Stimulated activated CD4-positive, alpha-beta T cell treated with anti-CD3 and anti-CD28 coated beads, Interleukin-2, amount 100 ng/mL, for 4 hours (primary cell): ENCODE results near the gene VAT1.

Source experiments
- DNase-seq: peaks from one replicate; pipeline ENCODE4 v3.0.0-alpha.2; 2020; ENCODE audit warnings: low read depth

VAT1 gene

DNA sequence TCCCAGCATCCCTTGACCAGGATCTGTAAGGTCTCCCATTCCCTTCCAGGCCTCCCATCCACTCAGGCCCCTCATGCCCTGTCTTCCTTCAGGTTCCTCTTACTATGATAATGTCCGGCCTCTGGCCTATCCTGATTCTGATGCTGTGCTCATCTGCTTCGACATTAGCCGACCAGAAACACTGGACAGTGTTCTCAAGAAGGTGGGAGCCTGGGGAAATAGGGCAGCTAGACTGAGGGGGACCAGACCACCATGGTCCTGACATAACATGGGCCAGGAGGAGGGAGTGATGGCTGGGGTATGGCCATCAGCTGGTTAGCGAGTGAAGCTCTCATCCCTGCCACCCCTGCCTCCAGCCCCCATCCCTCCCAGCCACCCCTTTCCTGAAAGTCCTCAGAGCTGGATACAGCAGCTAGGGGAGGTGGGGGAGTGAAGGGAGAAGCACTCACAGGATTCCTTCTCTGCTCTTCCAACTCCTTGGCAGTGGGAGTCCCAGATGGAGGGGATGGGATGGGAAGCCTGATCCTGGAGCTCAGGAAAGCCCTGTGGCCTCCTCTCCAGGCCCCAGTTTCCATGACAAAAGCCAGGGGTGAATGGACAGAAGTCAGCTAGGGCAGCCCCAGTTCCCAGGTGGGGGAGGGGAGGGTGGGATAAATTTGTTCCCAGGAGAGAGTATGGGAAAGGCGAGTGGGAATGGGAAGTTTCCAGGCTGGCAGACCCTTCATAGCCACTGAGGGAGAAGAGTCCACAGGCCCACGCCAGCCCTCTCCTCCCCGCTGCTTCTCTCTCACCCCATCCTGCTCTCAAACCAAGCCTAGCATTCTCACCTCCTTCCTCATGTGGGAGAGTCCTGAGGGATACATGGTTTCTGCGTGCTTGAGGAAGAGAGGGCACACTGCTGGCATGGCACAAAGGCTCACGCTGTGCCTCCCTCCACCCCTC lies 5.2 kb upstream of the VAT1 start:
- DNase-seq, result no peak

DNA sequence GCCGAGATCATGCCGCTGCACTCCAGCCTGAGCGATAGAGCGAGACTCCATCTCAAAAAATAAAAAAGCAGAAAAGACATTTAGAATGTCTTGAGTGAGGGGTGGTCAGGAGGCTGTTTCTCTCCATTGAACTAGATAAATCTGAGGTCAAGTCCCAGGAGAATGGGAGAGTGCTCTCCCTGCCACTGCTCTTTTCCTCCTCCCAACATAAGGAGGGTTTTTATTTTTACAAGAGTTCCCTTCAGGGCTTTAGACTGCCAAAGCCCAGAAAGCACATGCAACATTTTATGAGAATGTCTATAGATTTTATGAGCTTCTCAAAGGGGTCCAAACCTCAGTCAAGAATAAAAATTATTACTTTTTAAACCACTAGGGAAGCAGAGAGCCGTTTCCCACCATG lies 4.4 kb upstream of the VAT1 start:
- no peak for DNase-seq

DNA sequence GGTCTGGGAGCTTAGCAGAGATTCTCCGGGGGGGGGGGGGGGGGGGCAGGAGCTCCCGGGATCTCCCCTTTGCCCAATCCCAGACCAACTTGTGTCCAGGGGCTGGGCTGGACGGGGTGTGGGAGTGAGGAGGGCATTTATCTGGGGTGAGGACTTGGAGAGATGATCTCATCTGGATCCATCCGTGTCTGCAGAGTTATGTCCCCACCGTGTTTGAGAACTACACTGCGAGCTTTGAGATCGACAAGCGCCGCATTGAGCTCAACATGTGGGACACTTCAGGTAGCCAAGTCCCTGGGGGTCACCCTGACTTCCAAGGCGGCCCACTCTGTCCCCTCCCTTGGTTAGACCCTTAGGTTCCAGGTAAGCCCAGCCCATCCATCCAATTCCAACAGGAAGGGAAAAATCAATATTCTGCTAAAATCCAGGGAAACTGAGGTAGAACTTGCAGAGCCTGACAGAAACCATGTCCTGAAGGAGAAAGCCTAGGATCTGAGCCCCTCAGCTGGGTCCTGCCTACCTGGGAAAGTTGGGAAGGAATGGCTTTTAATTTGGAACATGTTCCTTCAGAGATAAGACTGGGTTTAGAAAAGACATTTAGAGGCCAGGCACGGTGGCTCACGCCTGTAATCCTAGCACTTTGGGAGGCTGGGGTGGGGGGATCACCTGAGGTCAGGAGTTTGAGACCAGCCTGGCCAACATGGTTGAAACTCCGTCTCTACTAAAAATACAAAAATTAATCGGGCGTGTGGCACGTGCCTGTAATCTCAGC lies 3.8 kb upstream of the VAT1 start:
- no peak for DNase-seq

GRCh38 chr17:43025290-43025657 lies 3.1 kb upstream of the VAT1 start:
- no peak for DNase-seq

DNA sequence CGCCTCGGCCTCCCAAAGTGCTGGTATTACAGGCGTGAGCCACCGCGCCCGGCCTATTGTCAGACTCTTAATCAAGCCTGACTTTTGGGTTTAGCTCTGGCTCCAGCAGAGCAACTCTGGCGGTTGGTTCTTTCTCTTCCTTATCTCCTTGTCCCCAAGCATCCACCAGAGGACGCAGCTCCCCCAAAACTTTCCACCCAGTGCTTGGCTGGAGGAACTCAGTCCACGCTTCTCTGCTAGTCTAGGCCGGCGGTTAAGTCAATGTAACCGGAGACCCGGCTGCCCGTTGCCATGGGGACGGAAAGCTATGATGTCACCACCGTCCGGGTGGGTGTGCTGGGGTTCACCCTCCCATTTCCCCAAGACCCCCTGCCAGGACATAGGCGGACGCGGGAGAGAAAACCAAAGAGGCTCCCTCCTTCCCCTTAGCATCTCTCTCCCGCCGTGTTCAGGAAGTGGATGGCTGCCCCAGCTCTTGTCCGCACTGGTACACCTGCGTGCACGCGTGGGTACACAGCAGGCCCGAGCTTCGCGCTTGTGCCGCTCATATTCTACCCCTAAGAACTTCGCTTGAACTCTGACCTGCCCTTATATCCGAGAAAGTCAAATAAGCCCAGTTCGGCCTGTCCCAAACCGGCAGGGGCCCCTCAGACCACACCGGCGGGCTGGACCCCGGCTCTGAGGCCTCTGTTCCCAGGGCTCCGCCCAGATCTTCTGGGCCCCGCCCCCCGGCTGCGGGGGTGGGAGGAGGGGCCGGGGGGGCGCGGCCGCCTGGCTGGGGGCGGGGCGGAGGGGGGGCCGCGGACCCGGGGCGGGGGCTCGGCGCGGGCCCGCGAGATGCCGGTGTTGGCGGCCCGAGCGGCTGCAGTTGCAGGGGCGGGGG lies 2.5 kb upstream of the VAT1 start, which contains the start of gene RND2:
Gene RND2 (plus strand): TSS at position 825 of the 883 bp plus-strand sequence. CDS start 117 bp downstream, outside the sequence.
- DNase-seq, result peak; percentile 73

- DNase-seq, result no peak
Observed at GRCh38 chr17:43020789-43021740, 1.1 kb downstream of the VAT1 start.

DNA sequence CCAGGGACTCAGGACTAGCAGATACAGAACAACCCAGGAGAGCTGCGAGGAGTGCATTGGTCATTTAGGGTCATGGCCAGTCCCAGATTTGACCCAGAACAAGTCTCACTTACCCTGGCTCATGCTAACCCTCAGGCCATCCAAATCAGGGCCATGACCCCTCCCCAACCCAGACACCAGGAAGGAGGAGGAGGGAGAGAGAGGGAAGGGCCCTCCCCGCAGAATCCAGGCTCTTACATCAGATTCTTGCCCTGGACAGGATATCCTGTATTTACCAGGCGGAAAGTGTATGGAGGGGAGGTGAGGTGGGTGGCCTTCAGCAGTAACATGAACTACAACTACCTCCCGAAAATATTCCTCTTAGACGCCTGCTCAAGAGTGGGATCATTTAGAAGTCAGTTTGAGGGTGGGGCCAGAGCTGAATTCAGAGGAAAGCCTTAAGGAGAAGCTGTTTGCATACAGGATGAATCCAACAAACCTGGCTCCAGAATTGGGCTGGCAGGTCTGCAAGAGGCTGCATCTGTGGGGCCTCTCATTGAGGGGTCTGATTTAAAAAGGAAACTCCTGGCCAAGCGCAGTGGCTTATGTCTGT lies 2.1 kb downstream of the VAT1 start:
- no peak for DNase-seq

DNA sequence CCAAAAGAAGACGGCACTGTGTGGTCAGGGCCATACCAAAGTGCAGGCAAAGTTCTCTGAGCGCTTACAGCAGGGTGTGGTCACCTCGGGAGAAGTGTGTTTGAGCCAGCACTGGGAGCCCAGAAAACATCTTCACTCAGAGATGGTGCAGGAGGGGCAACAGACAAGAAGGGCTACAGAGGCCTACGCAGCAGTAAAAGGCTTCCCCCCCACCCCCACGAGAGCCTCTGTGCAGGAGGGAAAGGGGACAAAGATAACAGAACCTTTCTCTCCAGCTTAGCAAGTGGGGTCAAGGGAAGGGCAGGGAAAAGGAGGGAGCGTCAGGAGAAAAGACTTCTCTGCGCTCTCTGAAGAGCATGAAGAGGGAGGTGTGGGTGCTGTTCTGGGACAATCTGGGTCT lies 2.8 kb downstream of the VAT1 start:
- no peak for DNase-seq

GRCh38 chr17:43018932-43019331 lies 3.3 kb downstream of the VAT1 start:
- DNase-seq, result no peak

DNA sequence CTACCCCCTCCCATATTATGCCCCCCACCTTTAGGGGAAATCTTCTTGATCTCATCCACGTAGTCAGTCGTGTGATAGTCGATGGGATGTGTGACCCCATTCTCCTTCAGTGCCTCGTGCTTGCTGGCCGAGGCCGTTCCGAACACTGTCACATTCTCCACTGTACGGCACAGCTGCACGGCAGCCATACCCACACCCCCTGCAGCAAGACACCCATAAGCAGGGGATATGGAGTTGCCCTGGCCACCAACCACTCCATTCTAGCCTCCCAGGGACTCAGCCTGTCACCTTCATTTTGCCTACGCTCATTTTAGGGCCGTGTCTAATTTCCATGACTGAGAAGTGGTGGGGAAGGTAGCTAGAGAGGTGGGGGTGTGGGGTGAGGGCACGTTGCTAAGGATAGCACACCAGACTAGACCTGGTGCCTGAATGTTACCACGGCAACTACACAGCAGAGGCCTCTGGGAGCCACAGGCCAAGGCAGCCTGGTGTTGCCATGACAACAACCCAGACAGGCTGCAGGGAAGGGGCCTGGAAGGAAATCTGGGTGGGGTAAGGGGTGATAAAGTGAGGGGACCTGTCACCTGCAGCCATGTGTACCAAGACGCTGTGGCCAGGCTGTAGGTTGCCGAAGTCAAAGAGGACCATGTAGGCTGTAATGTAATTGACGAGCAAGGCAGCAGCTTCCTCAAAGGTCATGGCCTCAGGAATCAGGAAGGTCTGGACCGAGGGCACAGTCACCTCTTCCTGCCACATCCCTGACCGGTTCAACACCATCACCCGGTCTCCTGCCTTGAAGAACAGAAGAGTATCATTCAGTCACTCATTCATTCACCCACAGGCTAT lies 4.0 kb downstream of the VAT1 start:
- no peak for DNase-seq

DNA sequence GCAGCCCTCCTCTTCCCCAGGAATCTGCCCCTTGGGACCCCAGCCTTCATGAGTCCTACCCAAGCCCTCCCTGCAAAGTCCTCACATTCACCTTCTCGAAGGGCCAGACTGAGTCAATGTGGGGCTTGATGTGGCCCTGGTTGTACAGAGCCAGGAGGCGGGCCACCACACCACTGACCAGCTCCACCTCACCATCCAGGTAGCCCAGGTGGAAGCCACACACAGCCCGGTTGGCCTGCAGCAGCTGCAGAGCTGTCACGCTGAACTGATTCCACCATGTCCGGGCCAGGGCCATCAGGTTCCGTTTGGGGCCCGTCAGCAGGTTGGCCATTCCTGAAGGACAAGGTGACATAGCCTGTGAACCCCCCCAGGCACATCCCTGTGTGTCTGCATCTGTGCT lies 6.0 kb downstream of the VAT1 start:
- DNase-seq, result no peak

GRCh38 chr17:43015579-43015978 lies 6.6 kb downstream of the VAT1 start:
- DNase-seq, result no peak

- DNase-seq, result no peak
Observed at GRCh38 chr17:43014649-43015542, 7.3 kb downstream of the VAT1 start.

GRCh38 chr17:43014020-43014648 lies 8.1 kb downstream of the VAT1 start:
- DNase-seq, result no peak

- no peak for DNase-seq
Observed at GRCh38 chr17:43013296-43013695, 8.9 kb downstream of the VAT1 start.

DNA sequence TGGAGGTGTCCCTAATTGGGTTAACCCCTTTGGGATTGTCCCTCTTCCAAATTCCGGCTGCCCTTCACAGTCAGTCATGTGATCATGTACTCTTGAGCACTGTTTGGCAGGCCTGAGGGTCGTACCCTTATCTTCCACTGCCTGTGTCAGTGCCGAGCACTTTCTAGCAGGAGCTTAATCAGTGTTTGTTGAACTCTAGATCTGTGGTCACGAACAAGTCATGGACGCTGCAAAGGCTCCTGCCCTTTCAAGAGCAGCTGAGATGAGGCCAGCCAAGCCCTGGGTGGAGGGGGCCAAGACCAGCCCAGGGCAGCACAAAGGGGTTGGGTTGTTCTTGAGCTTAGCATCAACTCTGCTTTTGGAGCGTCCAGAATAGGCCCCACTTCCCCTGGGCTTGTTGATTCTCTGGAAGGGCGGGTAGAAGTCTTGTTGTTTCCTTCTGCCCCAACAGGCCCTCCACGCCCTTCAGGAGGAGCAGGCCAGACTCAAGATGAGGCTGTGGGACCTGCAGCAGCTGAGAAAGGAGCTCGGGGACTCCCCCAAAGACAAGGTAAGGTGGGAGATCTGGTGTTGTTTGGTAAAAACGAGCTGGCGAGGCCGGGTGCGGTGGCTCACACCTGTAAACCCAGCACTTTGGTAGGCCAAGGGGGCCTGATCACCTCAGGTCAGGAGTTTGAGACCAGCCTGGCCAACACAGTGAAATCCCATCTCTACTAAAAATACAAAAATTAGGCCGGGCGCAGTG lies 10.3 kb downstream of the VAT1 start:
- DNase-seq, result no peak

DNA sequence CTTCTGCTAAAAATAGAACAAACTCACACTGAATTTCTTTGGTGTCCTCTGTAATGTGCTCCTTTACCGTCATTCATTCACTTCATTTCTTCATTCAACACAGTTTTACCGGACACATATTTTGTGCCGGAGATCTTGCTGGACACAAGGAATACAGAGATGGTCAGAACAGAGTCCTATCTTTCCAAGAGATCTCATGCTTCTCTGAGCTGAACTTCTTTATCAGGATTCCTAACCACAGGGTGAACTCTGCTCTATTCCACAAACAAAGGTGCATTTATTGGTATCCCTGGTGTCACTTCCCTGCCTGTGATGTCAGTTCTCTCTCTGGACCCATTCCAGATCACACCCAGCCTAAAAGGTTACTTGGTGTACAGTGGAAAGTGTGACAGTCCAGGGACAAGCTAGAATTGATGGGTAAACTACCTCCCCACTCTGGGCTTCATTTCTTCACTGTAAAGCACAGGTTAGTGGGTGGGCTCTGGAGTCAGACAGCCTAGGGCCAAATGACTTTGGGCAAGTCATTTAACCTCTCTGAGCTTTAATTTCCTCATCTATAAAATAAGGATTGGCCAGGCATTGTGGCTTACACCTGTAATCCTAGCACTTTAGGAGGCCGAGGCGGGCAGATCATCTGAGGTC lies 11.4 kb downstream of the VAT1 start:
- DNase-seq, result no peak
